NCI-H2196 (cell line): Measurements from ENCODE around the gene SESN1.
"Not testable (repeated sequence)": the region's sequence is repeated elsewhere in the genome, so short reads cannot be mapped to it uniquely, and the experiment has no call there.

Experiments used
- DNase-seq: peaks from one replicate; lab custom pipeline; 2025; ENCODE audit not compliant: unreplicated experiment; lab: John Stamatoyannopoulos, UW

Gene SESN1

DNA sequence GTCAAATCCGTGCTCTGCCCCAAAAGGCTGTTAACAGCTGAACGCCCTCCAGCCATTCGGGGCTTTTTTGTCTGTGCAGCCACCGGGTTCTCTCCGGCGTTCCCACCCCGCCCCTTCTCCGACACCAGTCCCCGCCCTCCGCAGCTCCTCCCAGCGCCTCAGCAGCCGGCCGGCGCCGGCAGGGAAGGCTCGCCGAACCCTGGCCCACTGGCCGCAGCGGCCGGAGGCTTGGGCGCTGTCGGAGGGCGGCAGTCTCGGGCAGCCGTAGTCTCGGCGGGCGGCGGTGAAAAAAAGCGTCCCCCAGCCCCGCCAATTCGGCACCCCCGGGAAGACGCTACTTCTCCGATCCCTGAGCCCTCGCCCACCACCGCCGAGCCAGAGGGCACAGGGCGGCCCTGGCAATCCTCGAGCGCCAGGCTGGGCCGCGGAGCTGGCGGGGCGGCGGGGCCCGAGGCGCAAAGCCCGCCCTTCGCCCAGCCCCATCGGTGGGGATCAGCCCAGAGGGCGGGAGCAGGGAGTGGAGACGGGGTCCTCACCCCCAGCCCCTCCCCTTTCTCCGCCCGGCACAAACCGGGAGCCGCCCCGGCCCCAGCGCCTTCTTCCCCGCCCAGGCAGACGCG, at the start of gene SESN1:
SESN1 (minus strand) TSS at position 431 of the 620 bp plus-strand sequence. CDS start 773 bp downstream, outside the sequence.
- peak; percentile 87 for DNase-seq

DNA sequence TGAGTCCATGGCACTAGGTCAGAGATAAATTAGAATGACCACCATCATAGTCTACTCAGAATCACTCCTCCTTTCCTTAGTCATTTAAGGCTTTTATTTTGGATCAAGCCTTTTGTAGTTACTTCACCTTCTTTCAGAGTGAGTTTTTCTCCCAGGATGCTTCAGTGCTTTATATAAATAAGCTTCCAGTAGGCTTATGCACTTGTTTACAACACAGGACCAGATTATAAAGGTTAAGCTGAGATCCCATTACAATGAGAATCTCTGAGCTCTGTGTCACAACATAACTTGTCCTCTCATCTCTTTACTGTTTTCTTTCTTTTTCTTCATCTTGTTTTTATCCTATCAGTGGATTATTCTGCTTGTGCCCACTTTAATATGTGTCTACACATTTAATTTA, 48.5 kb upstream of the SESN1 start:
- DNase-seq = no peak

DNA sequence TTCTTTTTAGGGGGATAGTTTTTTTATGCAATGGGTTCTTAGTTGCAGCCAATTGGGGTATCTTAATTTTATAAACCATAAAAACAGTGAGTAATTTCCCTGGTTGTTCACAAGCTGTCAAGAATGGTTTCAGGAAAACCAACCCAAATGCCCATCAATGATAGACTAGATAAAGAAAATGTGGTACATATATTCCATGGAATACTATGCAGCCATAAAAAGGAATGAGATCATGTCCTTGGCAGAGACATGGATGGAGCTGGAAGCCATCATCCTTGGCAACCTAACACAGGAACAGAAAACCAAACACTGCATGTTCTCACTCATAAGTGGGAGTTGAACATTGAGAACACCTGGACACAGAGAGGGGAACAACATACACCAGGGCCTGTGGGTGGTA, 47.4 kb upstream of the SESN1 start:
- not testable (repeated sequence) for DNase-seq

DNA sequence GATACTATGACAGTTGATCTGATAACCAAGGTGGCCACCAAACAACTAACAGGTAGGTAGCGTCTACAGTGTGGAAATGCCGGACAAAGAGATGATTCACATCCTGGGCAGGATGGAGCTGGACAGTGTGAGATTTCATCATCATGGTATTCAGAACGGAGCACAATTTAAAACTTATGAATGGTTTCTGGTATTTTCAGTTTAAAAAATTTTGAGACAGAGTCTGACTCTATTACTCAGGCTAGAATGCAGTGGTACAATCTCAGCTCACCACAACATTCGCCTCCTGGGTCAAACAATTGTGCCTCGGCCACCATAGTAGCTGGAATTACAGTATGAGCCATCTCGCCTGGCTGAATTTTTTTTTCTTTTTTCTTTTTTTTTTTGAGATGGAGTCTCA, 44.5 kb upstream of the SESN1 start:
- no peak for DNase-seq

DNA sequence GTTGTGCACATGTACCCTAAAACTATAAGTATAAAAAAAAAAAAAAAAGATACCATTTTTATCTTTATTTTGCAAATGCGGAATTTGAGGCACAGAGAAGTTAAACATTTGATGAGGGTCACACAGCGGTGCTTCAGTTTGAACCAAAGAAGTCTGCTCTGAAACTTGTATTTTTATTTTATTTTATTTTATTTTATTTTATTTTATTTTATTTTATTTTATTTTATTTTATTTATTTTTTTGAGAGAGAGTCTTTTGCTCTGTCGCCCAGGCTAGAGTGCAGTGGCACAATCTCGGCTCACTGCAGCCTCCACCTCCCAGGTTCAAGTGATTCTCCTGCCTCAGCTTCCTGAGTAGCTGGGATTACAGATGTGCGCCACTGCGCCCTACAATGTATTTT, 41.9 kb upstream of the SESN1 start:
- DNase-seq = not testable (repeated sequence)

DNA sequence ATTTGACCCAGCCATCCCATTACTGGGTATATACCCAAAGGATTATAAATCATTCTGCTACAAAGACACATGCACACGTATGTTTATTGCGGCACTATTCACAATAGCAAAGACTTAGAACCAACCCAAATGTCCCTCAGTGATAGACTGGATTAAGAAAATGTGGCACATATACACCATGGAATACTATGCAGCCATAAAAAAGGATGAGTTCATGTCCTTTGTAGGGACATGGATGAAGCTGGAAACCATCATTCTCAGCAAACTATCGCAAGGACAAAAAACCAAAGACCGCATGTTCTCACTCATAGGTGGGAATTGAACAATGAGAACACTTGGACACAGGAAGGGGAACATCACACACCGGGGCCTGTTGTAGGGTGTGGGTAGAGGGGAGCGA, 41.4 kb upstream of the SESN1 start:
- not testable (repeated sequence) for DNase-seq

DNA sequence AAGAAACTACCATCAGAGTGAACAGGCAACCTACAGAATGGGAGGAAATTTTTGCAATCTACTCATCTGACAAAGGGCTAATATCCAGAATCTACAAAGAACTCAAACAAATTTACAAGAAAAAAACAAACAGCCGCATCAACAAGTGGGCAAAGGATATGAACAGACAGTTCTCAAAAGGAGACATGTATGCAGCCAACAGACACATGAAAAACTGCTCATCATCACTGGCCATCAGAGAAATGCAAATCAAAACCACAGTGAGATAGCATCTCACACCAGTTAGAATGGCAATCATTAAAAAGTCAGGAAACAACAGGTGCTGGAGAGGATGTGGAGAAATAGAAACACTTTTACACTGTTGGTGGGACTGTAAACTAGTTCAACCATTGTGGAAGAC, 41.0 kb upstream of the SESN1 start:
- DNase-seq = not testable (repeated sequence)

DNA sequence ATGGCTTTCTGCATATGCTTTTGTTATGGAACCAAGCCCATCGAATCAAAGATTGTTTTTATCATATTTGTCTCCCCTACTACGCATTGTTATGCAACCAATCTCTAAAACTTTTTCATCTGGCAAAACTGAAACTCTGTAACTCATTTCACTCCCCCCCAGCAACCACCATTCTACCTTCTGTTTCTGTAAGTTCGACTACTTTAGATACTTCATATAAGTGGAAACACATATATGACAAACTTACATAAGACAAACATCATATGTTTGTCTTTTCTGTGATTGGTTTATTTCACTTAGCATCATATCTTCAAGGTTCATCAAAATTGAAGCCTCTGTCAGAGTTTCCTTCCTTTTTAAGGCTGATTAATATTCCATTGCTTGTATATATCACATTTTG, 35.4 kb upstream of the SESN1 start:
- no peak for DNase-seq

DNA sequence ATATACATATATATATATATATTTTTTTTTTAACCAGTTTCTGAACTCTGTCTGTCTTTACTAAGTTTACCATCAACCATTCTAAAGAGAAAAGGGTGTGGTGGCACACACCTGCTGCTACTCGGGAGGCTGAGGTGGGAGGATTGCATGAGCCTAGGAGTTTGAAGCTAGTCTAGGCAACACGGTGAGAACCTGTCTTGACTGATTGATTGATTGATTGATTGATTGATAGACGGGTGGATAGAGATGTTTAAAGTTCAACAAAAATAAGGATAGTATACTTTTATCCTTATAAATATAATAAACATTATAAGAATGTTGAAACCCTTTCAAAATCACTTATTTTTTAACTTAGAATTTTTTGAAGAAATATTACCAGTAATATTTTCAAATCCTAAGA, 30.9 kb upstream of the SESN1 start:
- DNase-seq = no peak

DNA sequence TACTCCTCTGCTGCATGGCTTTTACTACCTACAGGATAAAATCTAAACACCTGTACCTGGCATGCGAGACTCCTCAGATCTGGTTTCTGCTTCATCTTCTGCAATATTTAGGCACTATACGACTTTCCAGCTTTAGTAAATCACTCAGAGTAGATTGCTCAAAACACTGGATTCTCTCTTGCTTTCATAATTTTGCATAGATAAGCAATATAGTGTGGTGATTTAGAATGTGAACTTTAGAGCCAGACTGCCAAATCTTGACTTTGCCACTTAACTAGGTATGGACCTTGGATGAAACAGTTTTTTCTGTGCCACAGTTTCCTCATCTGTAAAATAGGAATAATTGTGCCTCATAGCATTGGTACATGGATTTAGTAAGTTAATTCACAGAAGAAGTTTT, 29.6 kb upstream of the SESN1 start:
- no peak for DNase-seq

DNA sequence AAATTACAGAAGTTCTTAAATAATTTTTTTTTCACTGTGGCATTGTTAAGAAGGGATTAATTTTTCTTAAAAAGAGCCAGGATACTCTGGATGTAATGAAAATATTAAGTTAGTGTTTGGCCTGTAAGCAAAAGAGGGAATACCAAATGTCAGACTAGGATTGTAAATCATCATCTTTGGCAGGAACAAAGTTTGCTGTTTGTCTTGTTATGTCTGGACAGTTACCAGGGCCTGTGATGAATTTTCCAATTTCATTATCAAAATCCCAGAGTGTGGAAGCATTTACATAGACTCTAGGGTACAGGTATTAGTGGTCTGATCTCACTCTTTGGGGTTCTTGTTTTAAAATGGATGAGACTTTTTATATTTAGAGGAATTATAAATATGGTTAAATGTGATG, 26.8 kb upstream of the SESN1 start:
- DNase-seq = no peak

DNA sequence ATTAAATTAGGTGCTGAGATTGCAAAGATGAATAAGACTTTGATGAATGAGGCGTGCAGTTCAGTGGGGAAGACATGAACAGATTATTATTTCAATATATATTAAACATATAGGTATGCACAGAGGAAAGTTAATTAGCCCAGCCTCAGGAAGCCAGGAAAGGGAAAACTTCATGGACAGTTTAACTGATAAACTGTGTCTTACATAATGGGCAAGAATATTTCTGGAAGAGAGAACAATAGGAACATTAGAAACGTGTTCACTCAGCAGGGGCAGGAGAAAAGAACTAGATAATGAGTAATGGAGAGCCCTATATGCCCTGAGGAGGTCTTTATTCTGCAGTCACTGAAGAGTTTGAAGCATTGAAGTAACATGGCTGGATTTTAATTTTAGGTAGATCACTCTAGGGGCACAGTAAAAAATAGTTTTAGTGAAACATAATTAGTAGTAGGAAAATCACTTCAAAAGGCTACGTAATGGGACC, 24.3 kb upstream of the SESN1 start:
- no peak for DNase-seq

DNA sequence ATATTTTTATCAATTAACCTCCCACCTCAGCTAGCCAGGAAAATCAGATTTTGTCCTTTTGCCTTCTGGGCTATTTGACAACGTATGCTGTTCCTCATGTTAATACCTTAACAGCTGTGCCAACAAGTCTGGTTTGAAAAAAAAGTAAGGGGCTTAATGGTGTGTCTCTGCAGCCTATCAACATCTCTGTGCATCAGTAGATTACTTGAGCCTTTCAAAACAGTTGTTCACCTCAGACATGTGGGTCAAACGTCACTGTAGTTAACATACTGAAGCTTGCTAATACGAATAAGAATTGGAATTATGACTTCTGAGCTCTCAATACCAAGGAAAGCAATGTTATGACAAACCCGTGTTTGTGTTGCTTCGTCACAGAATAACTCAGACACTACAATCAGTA, 23.7 kb upstream of the SESN1 start:
- DNase-seq = no peak

DNA sequence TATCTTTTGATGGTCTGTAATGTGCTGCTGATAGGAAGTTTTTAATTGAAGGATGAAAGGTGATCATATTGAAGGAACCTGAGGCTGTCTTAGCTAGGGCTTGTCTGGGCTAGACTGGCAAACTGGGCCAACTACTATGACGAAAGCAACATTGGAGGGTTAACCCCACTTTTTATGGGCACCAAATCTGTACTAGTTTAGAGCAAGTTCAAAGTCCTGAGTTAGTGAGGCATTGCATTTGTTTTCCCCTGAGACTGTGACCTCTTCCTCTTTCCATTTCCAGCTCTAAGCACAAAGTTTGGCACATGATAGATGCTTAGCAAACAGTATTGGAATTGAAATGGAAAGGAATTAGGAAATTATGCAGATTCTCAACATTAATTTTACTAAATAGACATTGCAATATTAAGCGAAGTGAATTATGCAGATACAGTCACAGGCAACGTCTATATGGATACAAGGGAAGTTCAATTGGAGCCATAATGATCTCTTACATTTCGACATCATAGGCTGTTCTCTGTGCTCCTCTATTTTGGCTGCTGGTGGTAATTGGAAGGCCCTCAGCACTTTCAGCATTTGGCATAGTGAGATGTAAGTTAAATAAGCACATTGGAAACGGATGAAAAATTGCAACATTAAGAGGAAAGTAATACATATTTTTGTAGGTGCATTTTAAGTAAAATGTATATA, 22.8 kb upstream of the SESN1 start:
- DNase-seq = no peak

DNA sequence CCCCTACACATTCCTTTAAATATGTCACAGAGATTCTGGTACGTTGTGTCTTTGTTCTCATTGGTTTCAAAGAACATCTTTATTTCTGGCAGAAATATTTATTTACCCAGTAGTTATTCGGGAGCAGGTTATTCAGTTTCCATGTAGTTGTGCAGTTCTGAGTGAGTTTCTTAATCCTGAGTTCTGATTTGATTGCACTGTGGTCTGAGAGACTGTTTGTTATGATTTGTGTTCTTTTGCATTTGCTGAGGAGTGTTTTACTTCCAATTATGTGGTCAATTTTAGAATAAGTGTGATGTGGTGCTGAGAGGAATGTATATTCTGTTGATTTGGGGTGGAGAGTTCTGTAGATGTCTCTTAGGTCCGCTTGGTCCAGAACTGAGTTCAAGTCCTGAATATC, 18.0 kb upstream of the SESN1 start:
- DNase-seq = not testable (repeated sequence)

DNA sequence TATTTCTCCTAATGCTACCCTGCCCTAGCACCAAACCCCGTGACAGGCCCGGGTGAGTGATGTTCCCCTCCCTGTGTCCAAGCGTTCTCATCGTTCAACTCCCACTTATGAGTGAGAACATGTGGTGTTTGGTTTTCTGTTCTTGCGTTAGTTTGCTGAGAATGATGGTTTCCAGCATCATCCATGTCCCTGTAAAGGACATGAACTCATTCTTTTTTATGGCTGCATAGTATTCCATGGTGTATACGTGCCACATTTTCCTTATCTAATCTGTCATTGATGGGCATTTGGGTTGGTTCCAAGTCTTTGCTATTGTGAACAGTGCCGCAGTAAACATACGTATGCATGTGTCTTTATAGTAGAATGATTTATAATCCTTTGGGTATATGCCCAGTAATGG, 15.0 kb upstream of the SESN1 start:
- not testable (repeated sequence) for DNase-seq

DNA sequence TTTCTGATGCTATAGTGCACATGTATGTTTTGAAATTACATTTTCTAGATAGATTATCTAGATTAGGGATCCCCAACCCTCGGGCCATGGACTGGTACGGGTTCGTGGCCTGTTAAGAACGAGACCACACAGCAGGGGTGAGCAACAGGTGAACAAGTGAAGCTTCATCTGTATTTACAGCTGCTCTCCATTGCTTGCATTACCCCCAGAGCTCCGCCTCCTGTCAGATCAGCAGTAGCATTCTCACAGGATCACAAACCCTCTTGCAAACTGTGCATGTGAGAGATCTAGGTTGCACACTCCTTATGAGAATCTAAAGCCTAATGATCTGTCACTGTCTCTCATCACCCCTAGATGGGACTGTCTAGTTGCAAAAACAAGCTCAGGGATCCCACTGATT, 11.0 kb upstream of the SESN1 start:
- DNase-seq = no peak

DNA sequence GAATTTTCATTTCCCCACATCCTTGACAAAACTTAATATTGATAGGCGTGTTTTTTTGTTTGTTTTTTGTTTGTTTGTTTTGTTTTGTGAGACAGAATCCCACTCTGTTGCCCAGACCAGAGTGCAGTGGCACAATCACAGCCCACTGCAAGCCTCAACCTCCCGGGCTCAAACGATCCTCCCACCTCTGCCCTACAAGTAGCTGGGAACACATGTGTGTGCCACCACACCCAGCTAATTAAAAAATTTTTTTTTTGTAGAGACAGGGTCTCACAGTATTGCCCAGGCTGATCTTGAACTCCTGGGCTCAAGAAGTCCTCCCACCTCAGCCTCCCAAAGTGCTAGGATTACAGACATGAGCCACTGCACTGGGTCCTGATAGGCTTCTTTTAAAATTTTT, 9.9 kb upstream of the SESN1 start:
- no peak for DNase-seq

DNA sequence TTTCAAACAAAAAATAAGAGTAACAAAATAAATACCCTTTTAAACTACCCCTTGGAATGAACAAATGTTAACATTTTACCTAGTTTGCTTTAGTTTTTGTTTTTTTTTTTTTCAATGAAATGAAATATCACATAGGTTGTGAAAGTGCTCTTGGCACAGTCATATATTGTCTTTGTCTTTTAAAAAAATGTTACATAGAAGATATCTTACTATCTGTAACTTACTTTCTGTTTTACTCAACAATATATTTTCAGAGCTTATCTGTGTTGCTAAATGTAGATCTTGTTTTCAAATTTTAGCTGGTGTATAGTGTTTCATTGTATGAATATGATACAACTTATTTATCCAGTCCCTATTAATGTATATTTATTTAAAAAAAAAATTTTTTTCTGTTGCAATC, 9.3 kb upstream of the SESN1 start:
- no peak for DNase-seq

DNA sequence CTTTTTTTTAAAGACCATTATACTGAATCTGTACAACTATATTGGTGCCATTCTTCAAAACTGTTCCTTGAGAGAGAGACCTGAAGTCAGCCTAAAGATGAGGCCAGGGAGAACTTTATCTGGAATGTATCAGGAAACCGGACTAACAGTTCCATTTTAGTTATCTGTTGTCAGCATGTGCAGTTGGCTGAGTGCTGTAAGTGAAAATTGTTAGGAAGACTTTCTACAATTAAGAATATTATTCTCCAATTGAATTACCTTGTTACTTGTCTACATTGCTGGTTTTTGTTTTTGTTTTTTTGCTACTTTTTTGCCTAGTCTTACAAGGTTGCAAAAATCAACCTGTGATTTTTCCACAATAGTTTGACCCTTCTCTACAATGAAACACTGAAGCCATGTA, 8.1 kb upstream of the SESN1 start:
- no peak for DNase-seq

DNA sequence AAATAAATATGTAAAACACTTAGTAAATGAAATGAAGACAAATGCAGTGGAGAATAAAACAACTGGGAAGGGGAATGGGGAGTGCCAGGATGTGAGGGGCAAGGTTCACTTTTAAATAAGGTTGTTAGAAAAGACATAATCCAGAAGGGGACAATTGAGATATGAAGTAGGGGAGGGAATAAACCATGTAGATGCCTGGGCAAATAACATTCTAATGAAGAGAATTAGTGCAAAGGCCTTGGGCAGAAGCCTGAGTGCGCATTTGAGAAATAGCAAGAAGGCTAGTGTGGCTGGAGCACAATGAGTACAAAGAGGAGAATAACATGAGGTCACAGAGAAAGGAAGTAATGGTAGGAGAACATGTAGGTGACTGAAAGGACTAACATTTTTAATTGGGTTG, 3.0 kb upstream of the SESN1 start:
- no peak for DNase-seq

DNA sequence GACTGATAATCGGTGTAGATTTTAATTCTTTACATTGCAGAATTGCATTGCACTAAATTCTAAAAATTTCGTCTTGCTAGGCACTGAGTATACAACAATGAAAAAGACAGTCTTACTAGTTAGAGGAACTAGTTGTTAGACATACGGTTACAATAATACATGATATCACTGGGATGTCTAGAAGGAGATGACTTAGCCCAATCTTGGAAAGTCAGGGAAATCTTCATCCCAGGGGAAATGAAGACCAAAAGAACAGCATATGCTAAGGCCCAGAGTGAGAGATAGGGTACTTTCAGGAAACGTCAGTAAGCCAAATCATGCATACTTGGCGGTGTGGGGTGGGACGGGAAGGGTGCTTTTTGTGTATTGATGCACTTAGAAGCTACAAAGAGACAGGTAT, 1.6 kb upstream of the SESN1 start:
- DNase-seq = no peak

DNA sequence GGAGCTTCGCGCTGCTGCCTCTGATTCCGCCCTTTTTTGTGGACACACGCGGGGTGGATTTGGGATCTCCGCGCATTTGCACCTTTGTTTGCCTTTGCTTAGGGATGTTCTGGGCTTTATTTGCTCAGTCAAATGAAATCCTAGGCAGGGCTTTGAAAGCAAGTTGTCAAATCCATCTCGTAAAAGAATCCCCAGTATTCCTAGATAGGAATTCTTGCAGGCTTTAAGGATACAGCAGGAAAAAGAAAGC, 1.1 kb upstream of the SESN1 start:
- no peak for DNase-seq
